ENCODE measurements around the gene SLTM. TPM values are rescaled to one million over a fixed set of nuclear protein-coding genes. Genes with fewer than 3 reads are reported as not detected.
"Not testable (repeated sequence)": the region's sequence is repeated elsewhere in the genome, so short reads cannot be mapped to it uniquely, and the experiment has no call there.

The SLTM gene
- total RNA-seq, 1 donor from 2014 or later: 93.9 TPM

DNA sequence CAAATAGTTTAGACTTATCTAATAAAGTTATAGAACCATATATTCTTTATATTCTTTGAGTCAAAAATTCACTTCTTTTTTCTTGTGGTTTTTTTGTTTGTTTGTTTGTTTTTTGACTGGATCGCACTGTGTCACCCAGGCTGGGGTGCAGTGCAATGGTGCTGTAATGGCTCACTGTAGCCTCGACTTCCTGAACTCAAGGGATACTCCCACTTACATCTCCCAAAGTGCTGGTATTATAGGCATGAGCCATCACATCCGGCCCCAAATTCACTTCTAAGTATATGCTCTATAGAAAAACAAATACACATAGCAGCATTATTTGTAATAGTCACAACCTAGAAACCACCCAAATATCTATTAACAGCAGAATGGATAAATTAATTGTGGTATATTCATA is 13.7 kb upstream of the SLTM start:
- DNase-seq (ENCODE audit: extremely low spot score, unreplicated experiment): no peak
- Mint-ChIP-seq H3K4me3 (ENCODE audit: unreplicated experiment) (no peak overlapping the region), H3K27ac (ENCODE audit: unreplicated experiment) (no peak overlapping the region), H3K36me3 (ENCODE audit: unreplicated experiment) (no peaks in the 10 kb centered on the region), H3K4me1 (ENCODE audit: unreplicated experiment) (no peaks in the 10 kb centered on the region), H3K9me3 (ENCODE audit: unreplicated experiment) (no peaks in the 10 kb centered on the region), H3K27me3 (ENCODE audit: unreplicated experiment) (peaks cover 6% of the 10 kb centered on the region)
- no peak for TF ChIP-seq CTCF (IDR thresholded peaks at IDR 0.05)

GRCh38 chr15:58934974-58935373 is 1.5 kb upstream of the SLTM start:
- H3K36me3 Mint-ChIP-seq (ENCODE audit: unreplicated experiment); H3K9me3 Mint-ChIP-seq (ENCODE audit: unreplicated experiment); H3K27me3 Mint-ChIP-seq (ENCODE audit: unreplicated experiment); DNase-seq (ENCODE audit: extremely low spot score, unreplicated experiment): not testable (repeated sequence)
- Mint-ChIP-seq H3K27ac (ENCODE audit: unreplicated experiment) (peak overlapping the region; percentile 91), H3K4me1 (ENCODE audit: unreplicated experiment) (peaks cover 27% of the 10 kb centered on the region), H3K4me3 (ENCODE audit: unreplicated experiment) (peak overlapping the region; percentile 96)

GRCh38 chr15:58934521-58934920 is 1.0 kb upstream of the SLTM start:
- no peaks in the 10 kb centered on the region for H3K9me3 Mint-ChIP-seq (ENCODE audit: unreplicated experiment)

DNA sequence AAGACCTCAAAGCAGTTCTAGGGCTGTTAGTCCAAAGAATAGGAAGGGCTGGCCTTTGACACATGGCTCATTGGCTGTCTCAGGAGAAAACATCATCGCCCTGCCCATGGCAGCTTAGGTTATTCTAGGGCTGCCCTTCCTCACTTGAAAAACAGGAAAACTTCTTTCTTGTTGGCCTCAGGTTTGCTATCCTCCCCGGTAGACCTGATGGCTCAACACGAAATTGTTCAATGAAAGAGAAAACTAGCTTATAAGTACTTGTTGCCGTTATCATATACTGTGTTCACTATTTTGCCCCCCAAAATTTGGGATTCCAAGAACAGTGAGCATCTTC is 602 bp upstream of the SLTM start:
- H3K9me3 Mint-ChIP-seq (ENCODE audit: unreplicated experiment): no peaks in the 10 kb centered on the region
- H3K4me1 Mint-ChIP-seq (ENCODE audit: unreplicated experiment): peaks cover 27% of the 10 kb centered on the region
- TF ChIP-seq CTCF (IDR thresholded peaks at IDR 0.05): no peak
- H3K27ac Mint-ChIP-seq (ENCODE audit: unreplicated experiment): peak overlapping the region; percentile 91
- H3K36me3 Mint-ChIP-seq (ENCODE audit: unreplicated experiment): no peaks in the 10 kb centered on the region
- H3K4me3 Mint-ChIP-seq (ENCODE audit: unreplicated experiment): peak overlapping the region; percentile 96
- H3K27me3 Mint-ChIP-seq (ENCODE audit: unreplicated experiment): no peaks in the 10 kb centered on the region
- no peak for DNase-seq (ENCODE audit: extremely low spot score, unreplicated experiment)

More at GRCh38 chr15:58934521-58934920, 1.0 kb upstream of the SLTM start:
- H3K27me3 Mint-ChIP-seq (ENCODE audit: unreplicated experiment): no peaks in the 10 kb centered on the region
- H3K36me3 Mint-ChIP-seq (ENCODE audit: unreplicated experiment): no peaks in the 10 kb centered on the region
- DNase-seq (ENCODE audit: extremely low spot score, unreplicated experiment): no peak
- peaks cover 27% of the 10 kb centered on the region for H3K4me1 Mint-ChIP-seq (ENCODE audit: unreplicated experiment)
- peak overlapping the region; percentile 96 for H3K4me3 Mint-ChIP-seq (ENCODE audit: unreplicated experiment)
- TF ChIP-seq CTCF (IDR thresholded peaks at IDR 0.05): no peak
- H3K27ac Mint-ChIP-seq (ENCODE audit: unreplicated experiment): peak overlapping the region; percentile 91

GRCh38 chr15:58932710-58933280 is 684 bp downstream of the SLTM start:
- Mint-ChIP-seq H3K36me3 (ENCODE audit: unreplicated experiment) (peaks cover 5% of the 10 kb centered on the region), H3K9me3 (ENCODE audit: unreplicated experiment) (no peaks in the 10 kb centered on the region), H3K27me3 (ENCODE audit: unreplicated experiment) (no peaks in the 10 kb centered on the region), H3K4me1 (ENCODE audit: unreplicated experiment) (peaks cover 27% of the 10 kb centered on the region), H3K4me3 (ENCODE audit: unreplicated experiment) (peak overlapping the region; percentile 89), H3K27ac (ENCODE audit: unreplicated experiment) (peak overlapping the region; percentile 96)
- peak; percentile 88 for DNase-seq (ENCODE audit: extremely low spot score, unreplicated experiment)
- TF ChIP-seq CTCF (IDR thresholded peaks at IDR 0.05): no peak
